GM12873 (cell line): ENCODE data around the gene WIPF3.

Experiments
- CTCF ChIP-seq: IDR thresholded peaks from 2 replicates; pipeline ENCODE4 v1.5.1; 2012; ENCODE audit warnings: low read depth, mild to moderate bottlenecking, moderate library complexity, low read length, control low read depth; ENCODE audit not compliant: insufficient read depth; ENCODE audit errors: missing control alignments

WIPF3 gene

DNA sequence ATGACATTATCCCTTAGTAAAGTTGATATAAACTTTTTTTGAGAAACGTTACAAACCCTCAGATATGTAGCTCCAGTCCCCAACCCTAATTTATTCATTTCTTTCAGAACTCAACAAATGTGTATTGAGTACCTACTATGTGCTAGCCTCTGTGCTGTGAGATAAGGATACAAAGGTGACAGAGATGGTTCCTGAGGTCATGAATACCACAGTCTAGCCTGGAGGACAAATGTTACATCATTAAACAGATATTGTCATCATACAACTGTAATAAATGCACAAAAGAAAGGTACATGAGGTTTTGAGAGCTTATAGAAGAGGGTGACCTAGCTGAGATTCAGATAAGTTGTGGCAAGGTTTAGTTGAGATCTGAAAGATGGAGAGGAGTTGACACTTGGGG lies 4.4 kb upstream of the WIPF3 start:
- no peak for TF ChIP-seq CTCF

- no peak for TF ChIP-seq CTCF
Observed at GRCh38 chr7:29805031-29805430, 1.3 kb upstream of the WIPF3 start.

GRCh38 chr7:29805886-29806207 lies 461 bp upstream of the WIPF3 start:
- TF ChIP-seq CTCF: no peak

GRCh38 chr7:29806995-29807841 lies 910 bp downstream of the WIPF3 start:
- no peak for TF ChIP-seq CTCF

DNA sequence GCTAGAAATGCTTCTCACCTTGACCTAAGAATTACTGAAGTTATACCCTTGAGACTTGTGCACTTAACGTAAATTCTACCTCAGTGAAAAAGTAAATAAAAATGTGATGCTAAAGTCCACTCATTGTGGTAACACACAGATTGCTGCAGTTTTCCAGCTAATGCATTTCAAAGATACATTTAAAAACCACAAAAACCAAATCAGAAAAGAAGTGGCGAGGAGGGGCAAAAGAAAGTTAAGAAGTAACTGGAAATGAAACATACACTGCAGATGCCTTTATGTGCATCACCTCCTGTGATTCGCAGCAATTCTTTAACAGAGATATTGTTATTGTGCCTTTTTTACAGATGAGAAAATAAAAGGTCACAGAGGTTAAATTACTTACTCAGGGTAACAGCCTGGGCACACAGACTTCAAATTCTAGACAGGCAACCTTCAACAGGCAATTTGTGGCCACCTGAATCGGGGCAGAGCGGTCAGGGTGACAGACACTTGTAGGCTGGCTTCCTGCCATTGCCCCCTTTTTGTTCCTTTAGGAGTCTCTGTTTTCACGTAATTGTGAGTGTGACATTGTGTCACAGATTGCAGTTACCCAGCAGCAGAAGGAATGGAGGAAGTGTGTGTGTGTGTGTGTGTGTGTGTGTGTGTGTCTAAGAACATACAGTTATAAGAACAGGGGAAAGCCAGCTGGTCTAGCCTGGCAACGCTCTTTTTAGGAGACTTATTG lies 1.9 kb downstream of the WIPF3 start:
- no peak for TF ChIP-seq CTCF

GRCh38 chr7:29809533-29810155 lies 3.3 kb downstream of the WIPF3 start:
- no peak for TF ChIP-seq CTCF

- TF ChIP-seq CTCF: no peak
Observed at GRCh38 chr7:29810297-29810696, 4.0 kb downstream of the WIPF3 start.
